AG04450 (cell line): ENCODE data around the gene MAP1LC3B. TPM values are rescaled to one million over a fixed set of nuclear protein-coding genes. Genes with fewer than 3 reads are reported as not detected.
A peak's percentile ranks its signal among the peaks of the same experiment; 100 is the strongest.
"Not testable (repeated sequence)": the region's sequence is repeated elsewhere in the genome, so short reads cannot be mapped to it uniquely, and the experiment has no call there.

ENCODE experiments used
- CTCF ChIA-PET: fragments of 300-600, 350-600 bp; formaldehyde crosslinking; extraction: SDS; loops from one replicate; lab custom pipeline; 2022; ENCODE audit warnings: antibody characterized with exemption, inconsistent platforms; lab: Charles Lee
- POLR2A ChIA-PET: fragments of 350-600 bp; formaldehyde crosslinking; extraction: SDS; loops from one replicate; lab custom pipeline; 2021; ENCODE audit warnings: antibody characterized with exemption, inconsistent platforms; lab: Yijun Ruan, JAX
- DNase-seq: peaks from one replicate; pipeline ENCODE4 v3.0.0-alpha.2; 2011; ENCODE audit warnings: low read depth, low spot score
- H3K27ac ChIP-seq: one replicate; pipeline ENCODE4 v1.5.1; 2012; ENCODE audit warnings: low read depth, low read length, control low read depth
- H3K27me3 ChIP-seq: one replicate; pipeline ENCODE4 v1.6.0; 2012; ENCODE audit warnings: low read length; ENCODE audit not compliant: control insufficient read depth, insufficient read depth
- H3K4me3 ChIP-seq: 2 replicates; pipeline ENCODE4 v1.5.1; 2011; ENCODE audit warnings: mild to moderate bottlenecking, low read depth, low read length, control low read depth
- H3K9me3 ChIP-seq: 2 replicates; pipeline ENCODE4 v1.5.1; 2012; ENCODE audit warnings: low read length; ENCODE audit not compliant: control insufficient read depth, insufficient read depth
- polyA plus RNA-seq: library from polyadenylated mRNA; depleted of rRNA; stranded (reverse); fragments of >200 nt; gene quantifications from 2 replicates; pipeline ENCODE4 v1.2.3, GENCODE V29; 2011
- TF ChIP-seq, protein P1 (sequence below): IDR thresholded peaks from 2 replicates; pipeline ENCODE4 v1.5.1; 2011; ENCODE audit warnings: low read depth, low read length, control low read depth, inconsistent platforms

MAP1LC3B gene
- polyA plus RNA-seq, 1 experiment: 70.1 TPM

DNA sequence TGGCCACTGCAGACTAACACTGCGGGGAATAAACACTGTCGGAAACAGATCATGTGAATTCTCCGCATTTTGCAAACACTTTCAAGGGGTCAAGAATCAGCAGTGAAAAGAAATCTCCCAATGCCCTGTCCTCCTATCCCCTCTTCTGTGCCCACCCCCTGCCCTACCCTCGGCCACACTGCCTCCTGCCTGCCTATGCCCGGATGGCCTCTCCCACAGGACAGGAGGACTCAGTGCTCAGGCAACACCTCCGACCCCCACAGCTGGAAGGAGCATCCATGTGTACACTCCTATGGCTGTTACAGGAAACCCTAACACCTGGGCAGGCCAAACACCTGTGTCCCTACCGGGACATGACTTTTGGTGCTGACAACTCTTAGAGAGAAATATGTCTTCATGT, 33.0 kb upstream of the MAP1LC3B start:
- TF ChIP-seq, protein P1, sequence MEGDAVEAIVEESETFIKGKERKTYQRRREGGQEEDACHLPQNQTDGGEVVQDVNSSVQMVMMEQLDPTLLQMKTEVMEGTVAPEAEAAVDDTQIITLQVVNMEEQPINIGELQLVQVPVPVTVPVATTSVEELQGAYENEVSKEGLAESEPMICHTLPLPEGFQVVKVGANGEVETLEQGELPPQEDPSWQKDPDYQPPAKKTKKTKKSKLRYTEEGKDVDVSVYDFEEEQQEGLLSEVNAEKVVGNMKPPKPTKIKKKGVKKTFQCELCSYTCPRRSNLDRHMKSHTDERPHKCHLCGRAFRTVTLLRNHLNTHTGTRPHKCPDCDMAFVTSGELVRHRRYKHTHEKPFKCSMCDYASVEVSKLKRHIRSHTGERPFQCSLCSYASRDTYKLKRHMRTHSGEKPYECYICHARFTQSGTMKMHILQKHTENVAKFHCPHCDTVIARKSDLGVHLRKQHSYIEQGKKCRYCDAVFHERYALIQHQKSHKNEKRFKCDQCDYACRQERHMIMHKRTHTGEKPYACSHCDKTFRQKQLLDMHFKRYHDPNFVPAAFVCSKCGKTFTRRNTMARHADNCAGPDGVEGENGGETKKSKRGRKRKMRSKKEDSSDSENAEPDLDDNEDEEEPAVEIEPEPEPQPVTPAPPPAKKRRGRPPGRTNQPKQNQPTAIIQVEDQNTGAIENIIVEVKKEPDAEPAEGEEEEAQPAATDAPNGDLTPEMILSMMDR: no peak
- Histone ChIP-seq H3K27ac (no peak overlapping the region), H3K9me3 (no peaks in the 10 kb centered on the region; the same call in 1 of the 2 replicates), H3K4me3 (no peak overlapping the region), H3K27me3 (no peaks in the 10 kb centered on the region)
- POLR2A ChIA-PET: no interaction called here
- DNase-seq: no peak
- CTCF ChIA-PET: no interaction called here

DNA sequence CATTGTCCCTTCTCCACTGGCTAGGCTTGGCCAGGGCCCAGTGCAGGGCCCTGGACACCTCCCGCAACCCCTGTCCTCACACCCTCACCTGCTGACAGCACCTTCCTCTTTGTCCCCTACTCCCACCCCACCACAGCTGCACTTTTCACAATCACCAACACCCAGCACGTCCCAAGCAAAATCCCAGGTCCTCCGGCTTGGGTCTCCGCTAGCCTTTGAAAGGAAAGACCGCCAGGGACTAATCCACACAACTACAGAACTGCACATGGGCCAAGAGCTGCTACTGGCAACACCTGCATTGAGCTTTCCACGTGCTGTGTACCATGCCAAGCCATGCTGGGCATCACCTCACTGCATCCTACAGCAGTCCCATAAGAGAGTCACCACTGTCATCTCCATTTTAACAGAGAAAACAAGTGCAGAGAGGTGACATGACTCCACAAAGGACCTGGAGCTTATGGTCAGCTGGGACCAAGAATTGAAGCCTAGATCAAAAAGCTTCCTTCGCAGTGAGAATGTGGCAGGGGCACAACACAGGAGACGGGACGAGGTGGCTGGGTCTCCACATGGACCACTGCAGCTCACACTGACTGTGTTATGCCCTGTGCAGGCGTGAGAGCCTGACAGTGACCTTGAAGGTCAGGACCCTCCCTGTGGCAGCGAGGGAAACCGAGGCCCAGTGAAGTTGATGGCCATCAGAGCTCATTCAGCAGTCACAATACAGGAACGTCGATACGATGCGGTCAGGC, 31.1 kb upstream of the MAP1LC3B start:
- Histone ChIP-seq H3K27me3 (no peaks in the 10 kb centered on the region), H3K9me3 (no peaks in the 10 kb centered on the region; the same call in 1 of the 2 replicates), H3K27ac (no peak overlapping the region), H3K4me3 (no peak overlapping the region)
- TF ChIP-seq, protein P1: no peak
- CTCF ChIA-PET: no interaction called here
- POLR2A ChIA-PET: no interaction called here
- DNase-seq: no peak

DNA sequence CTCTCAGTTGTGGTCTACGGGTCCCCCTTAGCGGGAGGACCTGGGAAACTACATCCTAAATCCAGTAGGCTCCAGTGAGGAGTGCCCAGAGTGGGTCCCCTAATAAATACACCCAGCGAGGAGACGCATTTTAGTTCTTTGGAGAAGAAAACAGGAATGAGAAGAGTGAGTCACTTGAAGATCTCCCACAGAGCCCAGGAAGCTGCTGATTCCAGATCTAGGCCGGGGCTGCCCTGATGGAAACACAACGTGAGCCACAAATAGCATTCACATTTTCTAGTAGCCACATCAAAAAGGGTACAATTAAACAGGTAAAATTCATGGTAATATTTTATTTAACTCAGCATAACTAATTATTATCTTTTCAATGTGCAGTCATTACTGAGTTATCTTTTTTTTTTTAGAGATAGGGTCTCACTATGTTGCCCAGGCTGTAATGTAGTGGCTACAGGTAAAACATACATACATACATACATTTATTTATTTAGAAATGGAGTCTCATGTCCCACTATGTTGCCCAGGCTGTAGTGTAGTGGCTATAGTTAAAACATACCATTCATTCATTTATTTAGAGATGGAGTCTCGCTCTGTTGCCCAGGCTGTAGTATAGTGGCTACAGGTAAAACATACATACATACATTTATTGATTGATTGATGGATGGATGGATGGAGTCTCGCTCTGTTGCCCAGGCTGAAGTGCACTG, 30.1 kb upstream of the MAP1LC3B start:
- H3K9me3 ChIP-seq: no peaks in the 10 kb centered on the region; the same call in 1 of the 2 replicates
- no peak for DNase-seq
- H3K4me3 ChIP-seq: no peak overlapping the region
- no peak overlapping the region for H3K27ac ChIP-seq
- ChIA-PET CTCF (no interaction called here), POLR2A (no interaction called here)
- TF ChIP-seq, protein P1: no peak
- no peaks in the 10 kb centered on the region for H3K27me3 ChIP-seq

DNA sequence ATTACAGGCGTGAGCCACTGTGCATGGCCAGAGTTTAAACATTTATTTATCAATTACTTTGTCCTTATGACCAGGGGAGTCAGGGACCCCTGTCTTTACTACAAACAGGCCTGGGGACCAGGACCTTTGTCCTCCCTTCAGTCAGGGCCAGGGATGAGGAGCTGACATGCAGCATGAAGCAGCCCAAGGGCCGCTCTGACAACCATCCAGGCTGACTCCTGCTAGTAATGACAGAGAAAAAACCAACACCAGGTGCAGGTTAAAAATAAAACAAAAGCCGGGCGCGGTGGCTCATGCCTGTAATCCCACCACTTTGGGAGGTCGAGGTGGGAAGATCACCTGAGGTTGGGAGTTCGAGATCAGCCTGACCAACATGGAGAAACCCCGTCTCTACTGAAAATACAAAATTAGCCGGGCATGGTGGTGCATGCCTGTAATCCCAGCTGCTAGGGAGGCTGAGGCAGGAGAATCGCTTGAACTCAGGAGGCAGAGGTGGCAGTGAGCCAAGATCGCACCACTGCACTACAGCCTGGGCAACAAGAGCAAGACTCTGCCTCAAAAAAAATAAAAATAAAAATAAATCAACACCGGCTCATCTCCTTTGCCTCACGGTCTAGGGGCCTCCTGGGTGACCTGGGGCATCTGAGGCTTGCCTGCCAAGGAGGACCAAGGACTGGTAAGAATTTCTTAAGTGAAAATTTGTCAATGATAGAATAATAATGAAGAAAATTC, 29.1 kb upstream of the MAP1LC3B start:
- not testable (repeated sequence) for DNase-seq, H3K27ac ChIP-seq, H3K9me3 ChIP-seq, H3K27me3 ChIP-seq, H3K4me3 ChIP-seq
- CTCF ChIA-PET: interaction anchor here (1.2 to 1.3 kb wide), 2 partner anchors 38 to 274 kb away, joined by 3 to 5 read pairs; no protein-coding TSS in a partner anchor
- POLR2A ChIA-PET: interaction anchor here (0.7 to 1.6 kb wide), 4 partner anchors 12 to 46 kb away, joined by 3 to 9 read pairs (median 4); partner anchors contain the start of genes C16orf95 and FBXO31

DNA sequence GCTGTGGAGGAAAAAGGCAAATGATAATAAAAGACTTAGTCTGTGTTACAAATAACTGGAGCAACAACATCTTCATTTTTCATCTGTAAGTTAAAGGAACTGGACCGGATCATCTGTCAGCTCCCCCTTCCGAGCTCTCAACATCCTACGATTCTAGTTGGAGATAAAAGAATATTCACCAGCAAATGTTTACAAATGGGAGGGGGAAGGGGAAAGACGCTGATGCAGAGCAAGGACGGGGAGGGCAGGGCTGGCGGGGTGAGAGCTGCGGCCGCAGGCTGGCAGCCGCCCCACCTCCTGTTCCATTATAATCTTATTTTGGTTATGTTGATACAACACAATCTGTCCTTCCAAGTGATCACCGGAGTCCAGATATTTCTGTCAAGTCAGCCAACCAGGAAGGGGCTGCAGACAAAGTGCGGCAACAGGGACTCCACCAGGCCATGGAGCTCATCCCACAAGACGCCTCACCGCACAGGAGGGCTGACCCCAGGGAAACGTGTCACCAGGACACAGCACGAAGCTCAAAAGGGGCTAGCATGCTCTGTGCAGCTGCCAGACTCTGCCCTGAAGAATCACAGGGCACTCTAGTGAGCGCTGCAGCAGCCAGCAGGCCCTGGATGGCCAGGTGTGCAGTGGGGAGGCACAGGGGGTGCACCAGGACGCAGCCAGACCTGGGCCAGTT, 28.2 kb upstream of the MAP1LC3B start:
- ChIA-PET CTCF (interaction anchor here (0.5 to 1.3 kb wide), 3 partner anchors 19 to 273 kb away, joined by 3 to 5 read pairs (median 3); no protein-coding TSS in a partner anchor), POLR2A (interaction anchor here (0.7 to 1.6 kb wide), 5 partner anchors 12 to 47 kb away, joined by 3 to 9 read pairs (median 3); partner anchors contain the start of genes C16orf95 and FBXO31)
- TF ChIP-seq, protein P1: no peak
- no peaks in the 10 kb centered on the region; the same call in 1 of the 2 replicates for H3K9me3 ChIP-seq
- H3K27me3 ChIP-seq: no peaks in the 10 kb centered on the region
- peak overlapping the region; percentile 10; the same call in 1 of the 2 replicates for H3K4me3 ChIP-seq
- peak overlapping the region; percentile 39 for H3K27ac ChIP-seq
- DNase-seq: no peak
